ENCODE data around the gene RBM45. TPM values are rescaled to one million over a fixed set of nuclear protein-coding genes. Genes with fewer than 3 reads are reported as not detected.
"Not testable (repeated sequence)": the region's sequence is repeated elsewhere in the genome, so short reads cannot be mapped to it uniquely, and the experiment has no call there.

The RBM45 gene
- polyA plus RNA-seq, 1 donor from 2014 or later, result 8.3 TPM

GRCh38 chr2:178123163-178123562, 10.9 kb downstream of the RBM45 start:
- Mint-ChIP-seq H3K36me3 (peaks cover 3% of the 10 kb centered on the region), H3K27me3 (no peaks in the 10 kb centered on the region), H3K27ac (no peak overlapping the region), H3K4me3 (no peak overlapping the region), H3K4me1 (peaks cover 0 to 5% (median 0%) of the 10 kb centered on the region in 3 donors), H3K9me3 (no peaks in the 10 kb centered on the region)

- H3K4me3 Mint-ChIP-seq, result no peak overlapping the region
- H3K36me3 Mint-ChIP-seq, result peaks cover 5% of the 10 kb centered on the region
- no peaks in the 10 kb centered on the region for H3K9me3 Mint-ChIP-seq
- peaks cover 0 to 5% (median 0%) of the 10 kb centered on the region in 3 donors for H3K4me1 Mint-ChIP-seq
- H3K27me3 Mint-ChIP-seq, result no peaks in the 10 kb centered on the region
- H3K27ac Mint-ChIP-seq, result no peak overlapping the region
These were observed 12.9 kb downstream of the RBM45 start for GRCh38 chr2:178125125-178125524.

- no peak overlapping the region for H3K27ac Mint-ChIP-seq
- peaks cover 0 to 5% (median 0%) of the 10 kb centered on the region in 3 donors for H3K4me1 Mint-ChIP-seq
- no peak overlapping the region for H3K4me3 Mint-ChIP-seq
- no peaks in the 10 kb centered on the region for H3K27me3 Mint-ChIP-seq
- H3K36me3 Mint-ChIP-seq, result peaks cover 5% of the 10 kb centered on the region
- H3K9me3 Mint-ChIP-seq, result no peaks in the 10 kb centered on the region
These were observed 13.6 kb downstream of the RBM45 start for GRCh38 chr2:178125862-178126261.

GRCh38 chr2:178128836-178129630, 16.8 kb downstream of the RBM45 start:
- peaks cover 0 to 5% (median 0%) of the 10 kb centered on the region in 3 donors for H3K4me1 Mint-ChIP-seq
- H3K4me3 Mint-ChIP-seq, result no peak overlapping the region
- H3K27me3 Mint-ChIP-seq, result no peaks in the 10 kb centered on the region
- H3K36me3 Mint-ChIP-seq, result peaks cover 4% of the 10 kb centered on the region
- H3K9me3 Mint-ChIP-seq, result no peaks in the 10 kb centered on the region
- H3K27ac Mint-ChIP-seq, result no peak overlapping the region

- H3K27ac Mint-ChIP-seq, result peak overlapping the region in 1 of 3 donors; percentile 53
These were observed 24.2 kb downstream of the RBM45 start for GRCh38 chr2:178136321-178137025.

GRCh38 chr2:178142274-178143065, 30.2 kb downstream of the RBM45 start:
- peaks cover 0 to 2% (median 0%) of the 10 kb centered on the region in 3 donors for H3K9me3 Mint-ChIP-seq

More at GRCh38 chr2:178136321-178137025, 24.2 kb downstream of the RBM45 start:
- H3K27me3 Mint-ChIP-seq, result no peaks in the 10 kb centered on the region
- peaks cover 2% of the 10 kb centered on the region for H3K36me3 Mint-ChIP-seq
- H3K9me3 Mint-ChIP-seq, result no peaks in the 10 kb centered on the region
- no peak overlapping the region for H3K4me3 Mint-ChIP-seq
- no peaks in the 10 kb centered on the region for H3K4me1 Mint-ChIP-seq

GRCh38 chr2:178143481-178143880, 31.2 kb downstream of the RBM45 start:
- Mint-ChIP-seq H3K36me3 (peaks cover 1% of the 10 kb centered on the region), H3K27me3 (peaks cover 5% of the 10 kb centered on the region), H3K9me3 (peaks cover 0 to 2% (median 0%) of the 10 kb centered on the region in 3 donors), H3K4me3 (no peak overlapping the region), H3K4me1 (no peaks in the 10 kb centered on the region), H3K27ac (peak overlapping the region in 1 of 3 donors; percentile 16)

More at GRCh38 chr2:178142274-178143065, 30.2 kb downstream of the RBM45 start:
- no peak overlapping the region for H3K27ac Mint-ChIP-seq
- H3K27me3 Mint-ChIP-seq, result peaks cover 2% of the 10 kb centered on the region
- H3K4me1 Mint-ChIP-seq, result no peaks in the 10 kb centered on the region
- H3K4me3 Mint-ChIP-seq, result no peak overlapping the region
- H3K36me3 Mint-ChIP-seq, result peaks cover 1% of the 10 kb centered on the region

GRCh38 chr2:178152033-178152432, 39.8 kb downstream of the RBM45 start:
- peaks cover 19% of the 10 kb centered on the region for H3K27me3 Mint-ChIP-seq
- H3K9me3 Mint-ChIP-seq, result peaks cover 2 to 9% (median 5%) of the 10 kb centered on the region in 3 donors
- no peak overlapping the region for H3K4me3 Mint-ChIP-seq
- no peaks in the 10 kb centered on the region for H3K4me1 Mint-ChIP-seq
- no peak overlapping the region for H3K27ac Mint-ChIP-seq
- peaks cover 2% of the 10 kb centered on the region for H3K36me3 Mint-ChIP-seq

- H3K27ac Mint-ChIP-seq, result no peak overlapping the region
These were observed 40.3 kb downstream of the RBM45 start for GRCh38 chr2:178152542-178152941.

GRCh38 chr2:178152977-178153376, 40.7 kb downstream of the RBM45 start:
- H3K36me3 Mint-ChIP-seq, result peaks cover 2% of the 10 kb centered on the region
- no peak overlapping the region for H3K27ac Mint-ChIP-seq
- H3K9me3 Mint-ChIP-seq, result peaks cover 2 to 9% (median 5%) of the 10 kb centered on the region in 3 donors
- no peaks in the 10 kb centered on the region for H3K4me1 Mint-ChIP-seq
- peaks cover 15% of the 10 kb centered on the region for H3K27me3 Mint-ChIP-seq
- H3K4me3 Mint-ChIP-seq, result no peak overlapping the region

More at GRCh38 chr2:178152542-178152941, 40.3 kb downstream of the RBM45 start:
- peaks cover 2% of the 10 kb centered on the region for H3K36me3 Mint-ChIP-seq
- H3K4me1 Mint-ChIP-seq, result no peaks in the 10 kb centered on the region
- no peak overlapping the region for H3K4me3 Mint-ChIP-seq
- peaks cover 2 to 9% (median 5%) of the 10 kb centered on the region in 3 donors for H3K9me3 Mint-ChIP-seq
- peaks cover 19% of the 10 kb centered on the region for H3K27me3 Mint-ChIP-seq

GRCh38 chr2:178153878-178154277, 41.6 kb downstream of the RBM45 start:
- not testable (repeated sequence) for H3K9me3 Mint-ChIP-seq, H3K4me1 Mint-ChIP-seq, H3K36me3 Mint-ChIP-seq, H3K4me3 Mint-ChIP-seq, H3K27ac Mint-ChIP-seq
- H3K27me3 Mint-ChIP-seq, result peaks cover 14% of the 10 kb centered on the region

GRCh38 chr2:178155524-178155923, 43.3 kb downstream of the RBM45 start:
- H3K27ac Mint-ChIP-seq, result no peak overlapping the region
- H3K4me1 Mint-ChIP-seq, result no peaks in the 10 kb centered on the region
- H3K27me3 Mint-ChIP-seq, result peaks cover 6% of the 10 kb centered on the region

GRCh38 chr2:178157574-178157973, 45.3 kb downstream of the RBM45 start:
- Mint-ChIP-seq H3K36me3 (no peaks in the 10 kb centered on the region), H3K27ac (no peak overlapping the region), H3K27me3 (peaks cover 15% of the 10 kb centered on the region), H3K9me3 (peaks cover 0 to 9% (median 5%) of the 10 kb centered on the region in 3 donors), H3K4me1 (peaks cover 0 to 1% (median 0%) of the 10 kb centered on the region in 3 donors), H3K4me3 (no peak overlapping the region)

More at GRCh38 chr2:178155524-178155923, 43.3 kb downstream of the RBM45 start:
- Mint-ChIP-seq H3K4me3 (no peak overlapping the region), H3K36me3 (no peaks in the 10 kb centered on the region), H3K9me3 (peaks cover 0 to 9% (median 5%) of the 10 kb centered on the region in 3 donors)

- H3K27ac Mint-ChIP-seq, result no peak overlapping the region
These were observed 47.7 kb downstream of the RBM45 start for GRCh38 chr2:178159966-178160365.

More at GRCh38 chr2:178159966-178160365, 47.7 kb downstream of the RBM45 start:
- no peaks in the 10 kb centered on the region for H3K36me3 Mint-ChIP-seq
- no peak overlapping the region for H3K4me3 Mint-ChIP-seq
- H3K27me3 Mint-ChIP-seq, result peaks cover 15% of the 10 kb centered on the region
- peaks cover 0 to 4% (median 3%) of the 10 kb centered on the region in 3 donors for H3K4me1 Mint-ChIP-seq
- peaks cover 0 to 7% (median 5%) of the 10 kb centered on the region in 3 donors for H3K9me3 Mint-ChIP-seq

Data from IgD-negative memory B cell (primary cell).